ENCODE measurements around the gene BPIFB4. TPM values are rescaled to one million over a fixed set of nuclear protein-coding genes. Genes with fewer than 3 reads are reported as not detected.
"Not testable (repeated sequence)": the region's sequence is repeated elsewhere in the genome, so short reads cannot be mapped to it uniquely, and the experiment has no call there.

The BPIFB4 gene
- total RNA-seq, 1 donor from 2014 or later: not detected

DNA sequence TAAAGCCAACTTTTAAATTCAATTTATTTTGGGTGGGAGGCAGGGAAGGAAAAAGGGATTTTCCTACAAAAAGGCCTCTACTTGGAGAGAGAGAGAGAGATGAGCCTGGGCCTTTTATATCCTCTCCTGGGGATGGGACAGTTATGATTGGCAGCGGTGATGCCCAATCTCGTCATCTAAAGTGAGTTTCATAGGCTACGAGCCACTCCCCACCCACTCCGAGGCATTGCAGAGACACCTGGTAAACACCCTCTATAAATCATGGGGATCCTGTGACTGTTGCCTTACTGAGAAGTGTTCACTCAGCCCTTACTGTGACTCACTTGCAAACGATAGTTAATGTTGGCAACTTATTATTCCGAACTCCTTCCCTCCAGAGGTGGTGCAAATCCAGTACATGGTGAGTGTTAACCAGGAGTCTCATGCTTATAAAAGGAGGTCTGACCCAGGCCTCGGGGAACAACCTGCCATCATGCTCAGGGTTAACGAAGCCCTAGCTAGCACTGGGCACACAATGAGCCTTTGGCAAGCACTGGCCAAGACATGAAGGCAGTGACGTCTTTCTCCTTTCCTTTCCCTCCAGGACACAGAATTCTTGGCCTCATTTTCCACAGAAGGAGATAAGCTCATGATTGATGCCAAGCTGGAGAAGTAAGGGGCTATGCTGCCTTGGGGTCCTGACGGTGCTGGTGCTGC is 20.5 kb downstream of the BPIFB4 start:
- Mint-ChIP-seq H3K9me3 (ENCODE audit: low read depth) (no peaks in the 10 kb centered on the region), H3K27me3 (ENCODE audit: low read depth) (peaks cover 43% of the 10 kb centered on the region), H3K36me3 (ENCODE audit: low read depth) (peaks cover 2% of the 10 kb centered on the region), H3K4me3 (ENCODE audit: unreplicated experiment) (no peak overlapping the region), H3K27ac (ENCODE audit: unreplicated experiment) (no peak overlapping the region), H3K4me1 (ENCODE audit: low read depth) (peaks cover 1% of the 10 kb centered on the region)
- TF ChIP-seq, protein P1, sequence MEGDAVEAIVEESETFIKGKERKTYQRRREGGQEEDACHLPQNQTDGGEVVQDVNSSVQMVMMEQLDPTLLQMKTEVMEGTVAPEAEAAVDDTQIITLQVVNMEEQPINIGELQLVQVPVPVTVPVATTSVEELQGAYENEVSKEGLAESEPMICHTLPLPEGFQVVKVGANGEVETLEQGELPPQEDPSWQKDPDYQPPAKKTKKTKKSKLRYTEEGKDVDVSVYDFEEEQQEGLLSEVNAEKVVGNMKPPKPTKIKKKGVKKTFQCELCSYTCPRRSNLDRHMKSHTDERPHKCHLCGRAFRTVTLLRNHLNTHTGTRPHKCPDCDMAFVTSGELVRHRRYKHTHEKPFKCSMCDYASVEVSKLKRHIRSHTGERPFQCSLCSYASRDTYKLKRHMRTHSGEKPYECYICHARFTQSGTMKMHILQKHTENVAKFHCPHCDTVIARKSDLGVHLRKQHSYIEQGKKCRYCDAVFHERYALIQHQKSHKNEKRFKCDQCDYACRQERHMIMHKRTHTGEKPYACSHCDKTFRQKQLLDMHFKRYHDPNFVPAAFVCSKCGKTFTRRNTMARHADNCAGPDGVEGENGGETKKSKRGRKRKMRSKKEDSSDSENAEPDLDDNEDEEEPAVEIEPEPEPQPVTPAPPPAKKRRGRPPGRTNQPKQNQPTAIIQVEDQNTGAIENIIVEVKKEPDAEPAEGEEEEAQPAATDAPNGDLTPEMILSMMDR (IDR thresholded peaks at IDR 0.05): no peak
- no peak for DNase-seq (ENCODE audit: low spot score)

GRCh38 chr20:33103556-33103955 is 24.1 kb downstream of the BPIFB4 start:
- Mint-ChIP-seq H3K27ac (ENCODE audit: unreplicated experiment) (no peak overlapping the region), H3K9me3 (ENCODE audit: low read depth) (no peaks in the 10 kb centered on the region), H3K4me1 (ENCODE audit: low read depth) (peaks cover 12% of the 10 kb centered on the region), H3K4me3 (ENCODE audit: unreplicated experiment) (no peak overlapping the region), H3K27me3 (ENCODE audit: low read depth) (peaks cover 47% of the 10 kb centered on the region), H3K36me3 (ENCODE audit: low read depth) (peaks cover 2% of the 10 kb centered on the region)
- DNase-seq (ENCODE audit: low spot score): no peak
- TF ChIP-seq, protein P1 (IDR thresholded peaks at IDR 0.05): no peak

DNA sequence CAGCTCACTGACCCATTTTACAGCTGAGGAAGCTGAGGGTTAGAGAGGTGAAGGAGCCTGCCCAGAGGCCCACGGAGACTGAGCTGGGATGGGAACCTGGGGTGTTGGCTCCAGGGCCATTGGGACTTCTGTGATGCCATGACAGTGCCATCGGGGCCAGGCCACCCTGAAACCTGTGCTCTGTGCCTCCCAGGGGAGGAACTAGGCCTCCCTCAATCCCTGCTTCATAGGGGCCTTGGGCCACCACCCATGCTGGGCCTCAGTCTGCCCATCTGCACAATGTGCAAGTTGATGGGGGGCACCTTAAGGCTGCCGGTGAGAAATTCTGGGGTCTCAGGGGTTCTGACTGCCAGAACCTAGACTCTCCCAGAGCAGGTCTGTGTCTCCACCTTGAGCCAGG is 24.9 kb downstream of the BPIFB4 start:
- H3K36me3 Mint-ChIP-seq (ENCODE audit: low read depth): peaks cover 2% of the 10 kb centered on the region
- no peak overlapping the region for H3K4me3 Mint-ChIP-seq (ENCODE audit: unreplicated experiment)
- TF ChIP-seq, protein P1 (IDR thresholded peaks at IDR 0.05): no peak
- no peaks in the 10 kb centered on the region for H3K9me3 Mint-ChIP-seq (ENCODE audit: low read depth)
- peaks cover 40% of the 10 kb centered on the region for H3K27me3 Mint-ChIP-seq (ENCODE audit: low read depth)
- DNase-seq (ENCODE audit: low spot score): no peak
- H3K27ac Mint-ChIP-seq (ENCODE audit: unreplicated experiment): no peak overlapping the region
- H3K4me1 Mint-ChIP-seq (ENCODE audit: low read depth): peaks cover 12% of the 10 kb centered on the region

DNA sequence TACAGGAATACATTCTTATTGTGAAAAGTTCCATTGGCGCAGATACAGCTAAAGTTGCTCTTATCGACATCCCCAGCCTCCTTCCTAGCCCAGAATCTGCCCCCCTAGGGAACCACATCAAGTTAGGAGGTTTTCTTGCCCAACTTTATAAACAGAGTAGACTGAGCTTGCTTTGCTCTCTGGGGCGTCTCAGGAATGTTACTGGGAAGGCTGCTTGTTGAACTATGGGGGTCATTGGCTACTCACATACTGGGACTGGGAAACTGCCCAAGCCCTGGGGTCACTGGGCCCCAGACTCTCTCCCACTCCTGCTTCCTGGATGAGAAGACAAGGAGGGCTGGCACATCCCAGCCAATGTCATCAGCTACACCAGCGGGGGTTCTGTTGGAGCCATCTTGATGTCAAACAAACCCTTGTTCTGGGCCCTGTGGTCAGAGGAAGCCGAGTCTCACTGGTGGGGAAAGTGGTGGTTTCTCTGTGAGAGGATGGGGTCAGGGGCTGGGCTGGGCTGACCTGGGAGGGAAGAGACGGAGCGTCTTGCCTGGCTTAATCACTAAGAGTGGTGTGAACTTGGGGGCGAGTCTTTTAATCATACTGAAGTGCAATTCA is 26.0 kb downstream of the BPIFB4 start:
- H3K4me1 Mint-ChIP-seq (ENCODE audit: low read depth): peaks cover 12% of the 10 kb centered on the region
- H3K4me3 Mint-ChIP-seq (ENCODE audit: unreplicated experiment): no peak overlapping the region
- H3K27ac Mint-ChIP-seq (ENCODE audit: unreplicated experiment): no peak overlapping the region
- H3K27me3 Mint-ChIP-seq (ENCODE audit: low read depth): peaks cover 30% of the 10 kb centered on the region
- TF ChIP-seq, protein P1 (IDR thresholded peaks at IDR 0.05): no peak
- H3K9me3 Mint-ChIP-seq (ENCODE audit: low read depth): no peaks in the 10 kb centered on the region
- no peak for DNase-seq (ENCODE audit: low spot score)
- no peaks in the 10 kb centered on the region for H3K36me3 Mint-ChIP-seq (ENCODE audit: low read depth)

DNA sequence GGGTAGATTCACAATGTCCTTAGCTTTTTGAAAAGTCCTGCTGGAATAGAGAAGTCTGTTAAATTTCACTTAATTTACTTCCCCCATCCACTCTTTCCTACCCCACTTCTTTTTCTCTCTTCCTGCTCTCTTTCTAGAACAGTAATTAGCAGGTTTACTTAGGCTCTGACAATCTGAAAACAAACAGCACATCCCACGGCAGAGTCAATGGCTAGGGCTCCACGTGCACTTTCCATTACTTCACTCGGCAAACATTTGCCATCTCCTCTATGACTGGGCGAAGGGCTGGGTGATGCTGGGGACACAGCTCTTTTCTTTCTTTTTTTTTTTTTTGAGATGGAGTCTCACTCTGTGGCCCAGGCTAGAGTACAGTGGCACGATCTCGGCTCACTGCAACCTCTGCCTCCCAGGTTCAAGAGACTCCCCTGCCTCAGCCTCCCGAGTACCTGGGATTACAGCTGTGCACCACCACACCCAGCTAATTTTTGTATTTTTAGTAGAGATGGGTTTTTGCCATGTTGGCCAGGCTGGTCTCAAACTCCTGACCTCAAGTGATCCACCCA is 26.7 kb downstream of the BPIFB4 start:
- Mint-ChIP-seq H3K4me1 (ENCODE audit: low read depth) (peaks cover 12% of the 10 kb centered on the region), H3K27me3 (ENCODE audit: low read depth) (peaks cover 26% of the 10 kb centered on the region)
- not testable (repeated sequence) for H3K36me3 Mint-ChIP-seq (ENCODE audit: low read depth); DNase-seq (ENCODE audit: low spot score); H3K27ac Mint-ChIP-seq (ENCODE audit: unreplicated experiment); H3K9me3 Mint-ChIP-seq (ENCODE audit: low read depth); H3K4me3 Mint-ChIP-seq (ENCODE audit: unreplicated experiment)

Measured in chondrocyte (in vitro differentiated cells).